Body of pancreas (tissue), 4 donors: Measurements from ENCODE around the gene RASL10B.

Experiments used
- CTCF ChIP-seq, 7 experiments: fragments of 450-650 bp in 4 of 7; fragments of 200-600 bp in 3 of 7; sonication (generic) in 3 of 7; IDR thresholded peaks; one replicate each; pipeline ENCODE4 v1.5.1; 2016 to 2019; ENCODE audit warnings: antibody characterized with exemption in 7 of 7
- POLR2A ChIP-seq, 3 donors: fragments of 450-650 bp; IDR thresholded peaks; one replicate each; pipeline ENCODE4 v1.6.1; 2016; ENCODE audit warnings: antibody characterized with exemption in 3 of 3, mild to moderate bottlenecking in 2 of 3

- TF ChIP-seq CTCF (IDR thresholded peaks at IDR 0.05) = no peak
- TF ChIP-seq POLR2A (IDR thresholded peaks at IDR 0.05) = no peak
These were observed 25.7 kb upstream of the RASL10B start for GRCh38 chr17:35705705-35706104.
